ENCODE data around the gene TRAPPC8.

- no peak for TF ChIP-seq CHD2 (IDR thresholded peaks at IDR 0.05; ENCODE audit: low read length, partially characterized antibody)
- TF ChIP-seq USF2 (IDR thresholded peaks at IDR 0.05), result no peak
- no peak for TF ChIP-seq CTCF (IDR thresholded peaks at IDR 0.05)
- no peak for TF ChIP-seq HOXA7 (CRISPR knock-in tag; IDR thresholded peaks at IDR 0.05)
- no peak for TF ChIP-seq ESRRA (IDR thresholded peaks at IDR 0.05; ENCODE audit: borderline replicate concordance, low read length)
- no peak for TF ChIP-seq RAD21 (conservative IDR thresholded peaks at IDR 0.05 in 1 of 2, IDR thresholded peaks at IDR 0.05 in 1 of 2)
- TF ChIP-seq, protein P1, sequence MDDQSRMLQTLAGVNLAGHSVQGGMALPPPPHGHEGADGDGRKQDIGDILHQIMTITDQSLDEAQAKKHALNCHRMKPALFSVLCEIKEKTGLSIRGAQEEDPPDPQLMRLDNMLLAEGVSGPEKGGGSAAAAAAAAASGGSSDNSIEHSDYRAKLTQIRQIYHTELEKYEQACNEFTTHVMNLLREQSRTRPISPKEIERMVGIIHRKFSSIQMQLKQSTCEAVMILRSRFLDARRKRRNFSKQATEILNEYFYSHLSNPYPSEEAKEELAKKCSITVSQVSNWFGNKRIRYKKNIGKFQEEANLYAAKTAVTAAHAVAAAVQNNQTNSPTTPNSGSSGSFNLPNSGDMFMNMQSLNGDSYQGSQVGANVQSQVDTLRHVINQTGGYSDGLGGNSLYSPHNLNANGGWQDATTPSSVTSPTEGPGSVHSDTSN (IDR thresholded peaks at IDR 0.05), result no peak
- TF ChIP-seq POLR2A (IDR thresholded peaks at IDR 0.05; ENCODE audit: low read length), result no peak
Observed at GRCh38 chr18:31798399-31798798, 144.5 kb downstream of the TRAPPC8 start.

Measured in A549 (cell line).